T-helper 2 cell (primary cell): ENCODE data around the gene MED12L.
"Not testable (repeated sequence)": the region's sequence is repeated elsewhere in the genome, so short reads cannot be mapped to it uniquely, and the experiment has no call there.

ENCODE experiments used
- DNase-seq, 5 experiments: peaks; one replicate each; pipeline versions ENCODE4 v3.0.0 to v3.0.0-alpha.2; 2012 to 2022
- total RNA-seq, 2 donors: gene quantifications; one replicate each; lab custom pipeline; 2026; lab: John Stamatoyannopoulos, UW

MED12L gene
- total RNA-seq, result 0.62 to 0.81 reads per million in 2 donors

- peak; percentile 8 to 81 (median 30) for DNase-seq
Observed at GRCh38 chr3:151085227-151085888, at the start of gene MED12L. Gene MED12L, plus strand, starts transcription at chr3:151085664. Its CDS starts 1,263 bp downstream, at chr3:151086927.

GRCh38 chr3:151037746-151038477 is 47.6 kb upstream of the MED12L start:
- DNase-seq, result no peak

GRCh38 chr3:151044706-151045105 is 40.8 kb upstream of the MED12L start:
- no peak for DNase-seq

GRCh38 chr3:151047636-151048035 is 37.8 kb upstream of the MED12L start:
- DNase-seq, result no peak

GRCh38 chr3:151051533-151051932 is 33.9 kb upstream of the MED12L start:
- no peak for DNase-seq

- no peak for DNase-seq
Observed at GRCh38 chr3:151052346-151052745, 33.1 kb upstream of the MED12L start.

- DNase-seq, result no peak
Observed at GRCh38 chr3:151052756-151053155, 32.7 kb upstream of the MED12L start.

- no peak for DNase-seq
Observed at GRCh38 chr3:151058740-151059139, 26.7 kb upstream of the MED12L start.

- no peak for DNase-seq
Observed at GRCh38 chr3:151062611-151063010, 22.9 kb upstream of the MED12L start.

GRCh38 chr3:151067158-151067557 is 18.3 kb upstream of the MED12L start:
- DNase-seq, result peak in 1 of 5 experiments; percentile 58

GRCh38 chr3:151072842-151073241 is 12.6 kb upstream of the MED12L start:
- not testable (repeated sequence) for DNase-seq

- DNase-seq, result no peak
Observed at GRCh38 chr3:151074256-151074655, 11.2 kb upstream of the MED12L start.

- no peak for DNase-seq
Observed at GRCh38 chr3:151075869-151076562, 9.4 kb upstream of the MED12L start.

GRCh38 chr3:151076626-151077025 is 8.8 kb upstream of the MED12L start:
- DNase-seq, result no peak

GRCh38 chr3:151081082-151081481 is 4.4 kb upstream of the MED12L start:
- DNase-seq, result not testable (repeated sequence)

GRCh38 chr3:151082880-151083838 is 2.3 kb upstream of the MED12L start:
- DNase-seq, result no peak

GRCh38 chr3:151084893-151085226 is 604 bp upstream of the MED12L start:
- no peak for DNase-seq

- peak in 1 of 5 experiments; percentile 42 for DNase-seq
Observed at GRCh38 chr3:151085889-151086483, 522 bp downstream of the MED12L start.

GRCh38 chr3:151086484-151087456 is 1.3 kb downstream of the MED12L start:
- peak; percentile 19 to 93 (median 41) for DNase-seq

- no peak for DNase-seq
Observed at GRCh38 chr3:151087648-151088047, 2.2 kb downstream of the MED12L start.
